GDM1 (cell line): Measurements from ENCODE around the gene HSD17B8.

ENCODE experiments used
- DNase-seq: peaks from one replicate; lab custom pipeline; 2025; lab: John Stamatoyannopoulos, UW

The HSD17B8 gene

GRCh38 chr6:33248643-33248931, 44.1 kb downstream of the HSD17B8 start:
- no peak for DNase-seq

- peak; percentile 99 for DNase-seq
Observed at GRCh38 chr6:33248932-33249731, 44.7 kb downstream of the HSD17B8 start.

GRCh38 chr6:33249732-33250630, 45.5 kb downstream of the HSD17B8 start:
- no peak for DNase-seq

DNA sequence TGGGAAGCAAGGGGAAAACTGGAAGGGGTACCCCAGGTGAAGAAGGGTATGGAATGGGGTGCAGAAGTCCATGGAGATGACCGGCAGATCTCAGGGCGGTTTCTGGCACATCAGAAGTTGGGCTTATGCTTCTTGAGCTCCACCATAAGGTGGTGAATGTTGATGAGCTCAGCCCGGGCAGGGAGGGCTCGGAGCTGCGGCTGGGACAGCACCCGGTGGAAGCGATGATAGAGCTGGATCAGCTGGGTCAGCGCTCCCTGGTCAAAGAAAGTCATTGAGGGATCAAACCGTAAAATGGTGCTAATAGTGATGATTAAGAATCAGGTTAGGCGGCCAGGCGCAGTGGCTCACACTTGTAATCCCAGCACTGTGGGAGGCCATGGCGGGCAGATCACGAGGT, 46.3 kb downstream of the HSD17B8 start:
- DNase-seq = no peak

- DNase-seq = no peak
Observed at GRCh38 chr6:33251395-33252012, 47.0 kb downstream of the HSD17B8 start.

GRCh38 chr6:33252759-33253158, 48.3 kb downstream of the HSD17B8 start:
- DNase-seq = no peak

- no peak for DNase-seq
Observed at GRCh38 chr6:33254591-33254990, 50.1 kb downstream of the HSD17B8 start.
